HG03354 (cell line): Measurements from ENCODE around the gene PDPN.

Experiments
- ATAC-seq: cut with Tn5 transposase; IDR thresholded peaks from one replicate; pipeline ENCODE4 v1.9.1; 2021; ENCODE audit warnings: mild to moderate bottlenecking; ENCODE audit not compliant: unreplicated experiment, poor library complexity, severe bottlenecking

PDPN gene

DNA sequence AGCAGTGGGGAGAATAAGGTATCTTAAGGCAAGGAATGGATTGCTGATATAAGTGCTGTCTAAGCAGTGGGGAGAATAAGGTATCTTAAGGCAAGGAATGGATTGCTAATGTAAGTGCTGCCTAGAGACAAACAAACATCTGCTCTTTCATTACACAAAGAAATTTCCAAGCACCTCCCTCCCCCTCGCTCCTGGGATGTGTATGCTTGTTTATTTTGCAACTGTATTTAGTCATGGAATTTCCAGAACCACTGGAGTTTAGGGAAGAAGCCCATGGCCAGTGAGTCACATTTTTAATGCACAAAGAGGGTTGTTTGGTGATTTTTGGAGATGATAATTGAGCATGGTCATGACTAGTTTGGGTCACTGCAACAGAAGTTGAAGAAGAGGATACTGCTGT, 21.5 kb downstream of the PDPN start:
- ATAC-seq: no peak

DNA sequence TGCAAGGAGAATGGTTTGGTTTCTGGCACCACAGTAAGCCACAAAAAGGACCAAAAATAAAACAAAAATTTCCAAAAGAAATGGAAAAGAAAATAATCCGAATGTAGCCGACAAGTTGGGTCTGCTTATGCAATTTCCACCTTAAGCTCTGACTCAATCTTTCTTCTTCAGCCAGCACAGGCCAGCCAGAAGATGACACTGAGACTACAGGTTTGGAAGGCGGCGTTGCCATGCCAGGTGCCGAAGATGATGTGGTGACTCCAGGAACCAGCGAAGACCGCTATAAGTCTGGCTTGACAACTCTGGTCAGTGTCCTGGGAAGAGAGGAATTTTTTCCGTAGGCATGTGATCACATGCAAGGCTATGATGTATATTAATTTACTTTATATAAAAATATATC, 23.4 kb downstream of the PDPN start:
- no peak for ATAC-seq

DNA sequence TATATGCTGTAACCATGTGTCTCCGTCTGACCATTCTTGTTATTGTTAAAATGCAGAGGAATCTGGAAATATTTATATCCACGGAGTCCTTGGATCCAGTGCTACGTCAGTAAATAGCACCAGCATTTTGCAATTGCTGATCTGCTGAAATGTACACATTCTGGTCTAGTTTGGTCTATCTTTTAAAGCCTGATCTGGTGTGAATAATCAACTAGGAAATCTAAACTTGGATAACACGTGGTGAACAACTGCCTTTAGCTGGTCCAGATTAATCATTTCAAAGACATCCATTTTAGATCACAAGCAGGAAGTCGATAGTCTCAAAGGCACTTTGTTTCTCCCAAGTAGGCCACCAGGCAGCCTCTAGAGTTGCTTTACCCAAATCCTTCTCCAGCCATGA, 32.6 kb downstream of the PDPN start:
- ATAC-seq: no peak

DNA sequence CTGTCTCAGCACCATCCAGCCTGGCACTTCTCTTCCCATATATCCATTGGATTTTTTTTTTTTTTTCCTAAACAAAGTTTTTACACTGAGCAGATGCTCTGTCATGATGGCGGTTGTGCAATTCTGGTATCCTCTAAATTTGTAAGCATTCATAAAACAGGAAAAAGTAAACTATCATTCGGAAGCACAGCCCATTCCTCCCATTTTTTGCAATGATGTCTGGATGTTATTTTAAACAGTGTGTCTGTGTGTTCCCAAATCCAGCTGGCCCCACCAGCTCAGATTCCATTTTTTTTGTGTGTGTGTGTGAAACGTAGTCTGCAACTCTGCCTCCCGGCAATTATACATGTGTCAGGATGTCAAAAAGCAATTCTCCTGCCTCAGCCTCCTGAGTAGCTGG, 33.5 kb downstream of the PDPN start:
- ATAC-seq: no peak

DNA sequence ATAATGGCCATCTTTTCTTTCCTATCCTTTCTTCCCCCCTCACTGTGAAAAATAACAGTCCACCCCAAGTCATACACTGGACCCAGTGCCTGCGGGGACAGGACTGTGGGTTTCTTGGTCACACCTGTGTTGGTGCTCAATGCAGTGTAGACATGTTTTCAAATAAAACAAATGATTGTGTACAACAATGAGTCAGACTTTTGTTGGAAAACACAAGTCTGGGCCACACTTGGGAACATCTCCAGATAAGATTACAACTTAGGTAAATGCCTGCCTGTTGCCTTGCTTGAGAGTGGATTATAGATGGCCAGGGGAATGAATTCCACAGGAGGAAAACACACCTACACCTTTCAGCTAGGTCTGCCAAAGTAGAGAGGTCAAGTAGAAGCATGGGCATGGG, 34.1 kb downstream of the PDPN start:
- ATAC-seq: no peak

DNA sequence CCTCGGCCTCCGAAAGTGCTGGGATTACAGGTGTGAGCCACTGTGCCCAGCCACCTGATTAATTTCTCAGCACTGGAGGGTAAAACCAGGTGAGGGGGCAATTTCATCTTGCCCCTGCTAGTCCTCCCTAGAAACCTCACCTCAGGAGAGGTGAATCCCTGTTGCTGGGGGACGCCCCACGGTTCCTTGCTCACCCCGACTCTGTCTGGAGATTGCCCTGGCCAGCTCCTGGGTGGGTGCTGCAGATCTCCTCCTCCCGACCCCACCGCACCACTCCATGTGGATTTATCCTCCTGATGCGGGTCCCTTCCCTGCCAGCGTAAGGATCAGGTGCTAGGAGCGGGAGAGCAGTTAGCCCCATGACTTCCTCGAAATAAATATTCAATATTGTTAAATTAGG, 34.9 kb downstream of the PDPN start:
- no peak for ATAC-seq

DNA sequence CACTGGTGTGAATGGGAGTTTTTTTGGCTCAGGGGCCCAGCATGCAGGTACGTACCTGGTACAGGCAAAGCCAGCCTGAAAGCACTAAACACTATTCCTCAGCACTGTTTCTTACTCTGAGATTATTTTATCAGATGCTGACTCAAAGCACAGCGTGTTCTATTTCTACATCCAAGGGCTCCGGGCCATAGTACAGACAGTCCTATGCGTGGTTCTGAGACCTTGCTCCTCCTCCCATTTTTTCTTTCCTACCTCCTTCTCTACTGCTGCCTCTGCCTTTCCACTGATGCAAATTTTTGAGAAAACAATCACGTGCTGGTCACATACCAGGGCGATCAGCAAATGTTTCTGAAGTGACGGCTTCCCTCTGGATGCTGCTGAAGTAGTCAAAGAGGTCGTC, 36.3 kb downstream of the PDPN start:
- no peak for ATAC-seq

DNA sequence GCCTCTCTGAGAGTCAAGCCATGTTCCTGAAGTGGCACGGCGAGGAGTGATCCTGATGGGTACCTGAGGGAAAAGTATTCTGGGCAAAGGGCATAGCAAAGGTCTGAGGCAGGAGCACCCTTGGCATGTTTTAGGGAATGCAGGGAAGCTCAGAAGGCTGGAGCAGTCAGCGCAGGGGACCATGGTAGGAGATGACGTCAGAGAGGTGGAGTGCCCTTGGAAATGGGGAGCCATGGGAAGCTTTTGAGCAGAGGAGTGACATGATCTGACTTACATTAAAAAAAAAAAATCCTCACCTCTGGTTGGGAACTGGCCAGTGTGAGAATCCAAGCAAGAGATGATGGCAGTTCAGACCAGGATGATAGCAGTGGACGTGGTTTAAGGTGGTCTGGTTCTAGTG, 37.2 kb downstream of the PDPN start:
- no peak for ATAC-seq

DNA sequence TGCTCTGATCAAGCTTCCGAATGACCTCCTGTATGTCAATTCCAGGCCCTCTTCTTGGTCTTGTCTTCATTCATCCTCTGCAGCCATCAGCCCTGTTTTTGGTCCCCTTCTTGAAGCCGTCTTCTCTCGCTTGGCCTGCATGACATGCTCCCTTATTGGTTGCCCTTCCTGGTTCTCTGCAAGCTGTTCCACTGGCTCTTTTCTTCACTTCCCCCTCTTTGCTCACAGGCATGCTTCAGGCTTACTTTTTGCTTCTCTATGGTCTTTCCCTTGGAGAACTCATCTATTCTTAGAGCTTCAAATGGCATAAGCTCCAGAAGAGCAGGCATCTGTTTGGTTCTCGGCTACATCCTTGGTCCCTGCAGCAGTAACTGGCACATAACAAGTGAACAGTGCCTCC, 38.8 kb downstream of the PDPN start:
- no peak for ATAC-seq

DNA sequence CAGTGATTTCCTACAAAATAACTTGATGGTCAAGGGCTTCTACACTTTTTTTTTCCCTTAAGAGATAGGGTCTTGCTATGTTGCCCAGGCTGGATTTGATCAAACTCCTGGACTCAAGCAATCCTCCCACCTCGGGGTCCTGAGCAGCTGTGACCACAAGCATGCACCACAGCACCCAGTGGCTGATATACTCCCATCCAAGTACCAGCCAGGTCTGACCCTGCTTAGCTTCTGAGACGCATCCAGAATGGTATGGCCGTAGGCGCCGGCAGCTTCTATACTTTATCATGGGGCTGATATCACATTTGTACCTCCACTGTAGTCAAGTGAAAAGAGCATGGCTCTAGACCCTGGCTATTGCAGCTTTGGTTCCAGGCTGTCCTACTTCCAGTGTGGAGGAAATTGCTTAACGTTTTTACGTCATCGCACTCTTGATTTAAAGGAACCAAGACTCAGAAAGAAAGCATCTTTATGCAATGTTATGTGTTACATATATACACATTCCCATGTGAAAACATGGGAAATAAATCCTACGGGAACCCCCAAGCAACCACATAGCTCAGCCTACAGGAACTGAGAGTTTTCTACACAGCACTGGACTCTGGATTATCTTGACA, 39.5 kb downstream of the PDPN start:
- ATAC-seq: no peak

DNA sequence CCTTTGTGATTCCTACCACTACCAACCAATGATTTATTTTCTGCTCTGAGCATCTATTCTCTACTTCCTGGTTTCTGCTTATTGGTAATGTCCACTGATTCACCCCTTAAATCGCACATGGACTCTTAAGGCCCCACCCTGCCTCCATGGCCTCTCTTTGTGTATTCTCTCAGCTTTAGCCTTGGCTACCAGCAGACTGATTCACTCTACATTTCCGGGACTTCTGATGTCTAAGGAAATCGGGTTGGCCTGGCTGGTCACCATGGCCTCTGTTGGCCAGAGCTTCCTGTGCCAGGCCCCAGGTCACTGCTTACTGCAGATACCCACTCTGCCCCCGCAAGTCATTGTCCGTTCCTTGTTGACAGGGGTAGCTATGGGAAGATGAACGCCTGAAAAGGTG, 40.9 kb downstream of the PDPN start:
- no peak for ATAC-seq

DNA sequence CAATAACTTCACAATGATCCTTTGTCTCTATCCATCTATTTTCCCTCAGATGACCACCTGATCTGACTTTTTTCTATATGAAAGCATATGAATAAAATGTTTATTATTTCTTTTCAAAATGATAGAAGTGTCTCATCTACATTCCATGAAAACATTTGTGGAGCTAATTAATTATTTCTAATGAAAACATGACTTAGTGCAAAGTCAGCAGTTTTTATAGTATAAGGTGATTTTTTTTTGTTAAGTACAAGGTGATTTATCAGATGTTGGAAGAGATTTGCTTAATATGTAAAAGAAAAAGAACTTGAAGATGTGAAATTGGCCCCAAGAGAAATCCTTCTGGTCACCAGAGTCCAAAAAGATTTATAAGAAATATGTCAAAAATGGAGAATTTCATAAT, 43.5 kb downstream of the PDPN start:
- ATAC-seq: no peak

DNA sequence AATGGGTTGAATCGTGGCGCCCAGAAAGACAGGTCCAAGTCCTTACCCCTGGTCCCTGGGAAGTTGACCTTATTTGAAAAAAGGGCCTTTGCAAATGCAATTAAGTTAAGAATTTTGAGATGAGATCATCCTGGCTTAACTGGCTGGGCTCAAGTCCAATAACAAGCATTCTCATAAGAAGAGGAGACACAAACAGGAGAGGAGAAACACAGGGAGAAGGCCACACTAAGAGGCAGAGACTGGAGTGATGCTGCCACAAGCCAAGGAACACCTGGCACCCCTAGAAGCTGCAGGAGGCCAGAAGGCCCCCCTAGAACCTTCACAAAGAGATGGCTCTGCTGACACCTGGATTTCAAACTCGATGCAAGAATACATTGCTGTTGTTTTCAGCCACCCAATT, 44.6 kb downstream of the PDPN start:
- no peak for ATAC-seq

DNA sequence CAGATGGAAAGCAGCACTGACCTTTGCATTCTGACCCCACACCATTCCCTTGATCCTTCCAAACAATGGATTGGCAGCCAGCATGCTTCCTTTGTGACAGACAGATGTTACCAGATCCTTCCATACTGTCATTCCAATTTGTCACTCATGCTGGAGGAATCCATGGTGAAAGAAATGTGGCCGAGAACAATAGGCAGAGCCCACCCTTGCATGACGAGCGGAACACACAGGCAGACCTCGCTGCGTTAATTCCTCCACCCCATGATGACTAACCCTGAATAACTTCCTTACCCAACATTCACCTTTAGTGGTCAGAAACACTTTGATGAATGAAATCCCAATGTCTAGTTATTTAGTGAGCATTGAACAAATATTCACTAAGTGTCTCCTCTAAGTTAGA, 45.1 kb downstream of the PDPN start:
- no peak for ATAC-seq

DNA sequence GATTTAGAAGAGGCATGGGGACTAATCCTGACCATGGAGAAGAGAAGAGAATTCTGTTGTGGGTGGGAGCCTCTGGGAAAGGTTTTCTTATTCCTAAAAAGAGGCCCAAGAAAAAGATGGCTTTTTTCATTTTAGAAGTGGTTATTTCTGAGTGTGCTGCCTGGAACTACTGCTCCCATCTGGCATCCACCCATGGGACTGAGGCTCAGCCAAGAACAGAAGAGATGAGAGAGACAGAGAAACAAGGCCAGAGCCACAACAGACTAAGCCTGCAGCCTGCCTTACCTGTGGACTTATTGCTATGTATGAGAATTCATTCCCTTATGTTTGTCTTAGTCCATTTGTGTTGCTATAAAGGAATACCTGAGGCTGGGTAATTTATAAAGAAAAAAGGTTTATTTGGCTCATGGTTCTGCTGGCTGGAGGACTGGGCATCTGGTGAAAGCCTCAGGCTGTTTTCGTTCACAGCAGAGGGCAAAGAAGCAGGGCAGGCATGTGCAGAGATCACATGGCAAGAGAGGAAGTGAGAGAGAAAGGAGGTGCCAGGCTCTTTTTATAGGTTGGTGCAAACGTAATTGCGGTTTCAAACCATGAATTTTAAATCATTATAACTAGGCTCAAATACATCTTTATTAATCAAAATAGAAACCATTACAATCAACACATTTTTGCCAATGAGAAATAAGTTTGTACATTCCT, 58.8 kb downstream of the PDPN start:
- ATAC-seq: no peak

DNA sequence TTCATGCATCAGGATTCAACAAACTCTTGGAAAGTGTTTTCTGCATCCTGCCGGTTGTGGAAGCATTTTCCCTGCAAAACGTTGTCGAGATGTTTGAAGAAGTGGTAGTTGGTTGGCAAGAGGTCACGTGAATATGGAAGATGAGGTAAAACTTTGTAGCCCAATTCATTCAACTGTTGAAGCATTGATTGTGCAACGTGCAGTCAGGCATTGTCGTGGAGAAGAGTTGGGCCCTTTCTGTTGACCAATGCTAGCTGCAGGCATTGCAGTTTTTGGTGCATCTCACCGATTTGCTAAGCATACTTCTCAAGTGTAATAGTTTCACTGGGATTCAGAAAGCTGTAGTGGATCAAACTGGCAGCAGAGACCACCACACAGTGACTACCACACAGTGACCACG, 59.4 kb downstream of the PDPN start:
- no peak for ATAC-seq

DNA sequence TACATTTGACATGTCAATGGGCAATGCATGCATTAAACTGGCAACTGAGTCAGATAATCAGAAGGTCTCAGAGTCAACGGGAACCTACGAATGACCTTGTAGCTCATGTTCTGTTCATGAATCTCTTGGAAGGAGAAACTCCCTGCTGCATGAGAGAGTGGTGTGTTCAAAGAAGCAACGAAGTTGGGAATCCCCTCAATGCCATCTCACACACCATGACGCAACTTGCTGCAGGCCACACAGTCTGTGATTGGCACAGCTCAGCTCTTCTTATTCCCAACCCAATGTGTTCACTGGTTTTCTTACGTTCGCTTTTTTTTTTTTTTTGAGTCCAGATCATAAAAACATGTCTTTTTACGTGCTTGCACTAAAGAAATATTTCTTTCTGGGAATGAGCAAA, 62.9 kb downstream of the PDPN start:
- no peak for ATAC-seq

DNA sequence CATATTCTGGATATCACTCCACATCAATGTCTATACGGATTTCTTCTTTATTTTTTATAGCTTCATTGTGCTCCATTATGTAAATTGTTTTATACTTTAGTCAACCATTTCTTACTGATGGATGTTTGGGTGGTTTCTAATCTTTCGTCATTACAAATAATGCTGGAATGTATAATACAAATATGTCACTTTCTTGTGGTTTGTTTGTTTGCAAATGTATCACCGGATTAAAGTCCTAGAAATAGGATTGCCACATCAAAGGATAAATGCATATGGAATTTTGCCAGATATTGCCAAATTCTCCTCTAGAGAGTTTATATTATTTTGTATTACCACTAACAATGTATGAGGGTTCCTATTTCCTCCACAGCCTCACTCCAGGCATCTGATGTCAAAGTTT, 67.6 kb downstream of the PDPN start:
- no peak for ATAC-seq

DNA sequence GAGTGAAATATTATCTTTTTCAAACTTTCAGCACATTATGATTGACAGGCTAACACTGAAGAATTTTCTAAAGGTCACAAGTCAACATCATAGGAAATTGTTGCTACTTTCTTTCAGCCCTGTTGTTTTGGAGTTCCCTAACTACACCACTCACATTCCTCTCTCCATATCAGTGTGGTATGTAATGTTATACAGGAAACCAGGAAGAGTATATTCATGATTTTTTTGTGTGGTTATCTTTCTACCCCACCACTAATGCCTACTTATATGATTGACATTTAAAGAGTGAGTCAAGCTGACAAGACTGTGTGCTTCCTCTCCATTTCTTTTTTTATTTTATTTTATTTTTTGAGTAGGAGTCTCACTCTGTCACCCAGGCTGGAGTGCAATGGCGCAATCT, 68.6 kb downstream of the PDPN start:
- no peak for ATAC-seq

DNA sequence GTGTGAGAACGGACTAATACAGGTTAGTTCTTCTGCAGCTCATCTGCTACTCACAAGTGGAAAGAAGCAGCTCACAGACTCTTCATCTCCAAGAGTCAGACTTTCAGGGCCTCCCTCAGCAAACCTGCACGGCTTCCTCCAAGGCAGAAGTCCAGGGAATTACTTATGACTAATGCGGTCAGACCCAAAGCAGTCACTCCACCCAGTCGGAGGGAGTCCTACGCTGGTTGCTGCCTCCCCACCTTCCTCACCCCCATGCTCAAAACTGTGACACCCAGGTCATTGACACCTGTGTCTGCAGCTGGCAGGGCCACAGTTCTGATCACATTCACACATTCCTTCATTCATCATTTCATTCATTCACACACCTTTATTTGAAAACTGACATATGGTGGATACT, 77.9 kb downstream of the PDPN start:
- ATAC-seq: no peak

DNA sequence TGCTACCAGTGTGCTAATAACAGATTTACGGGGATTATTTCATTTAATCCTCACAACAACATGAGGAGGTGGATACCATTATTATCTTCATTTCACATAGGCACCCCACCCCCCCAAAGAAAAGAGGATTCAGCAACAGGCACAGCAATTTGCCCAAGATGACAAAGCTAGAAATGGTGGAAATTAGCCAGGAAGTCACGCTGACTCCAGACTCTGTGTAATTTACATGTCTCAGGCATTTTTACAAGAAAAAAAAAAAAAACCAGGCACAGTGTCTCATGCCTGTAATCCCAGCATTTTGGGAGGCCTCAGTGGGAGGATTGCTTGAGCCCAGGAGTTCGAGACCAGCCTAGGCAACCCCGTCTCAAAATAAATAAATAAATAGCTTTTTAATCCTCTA, 78.9 kb downstream of the PDPN start:
- ATAC-seq: no peak

DNA sequence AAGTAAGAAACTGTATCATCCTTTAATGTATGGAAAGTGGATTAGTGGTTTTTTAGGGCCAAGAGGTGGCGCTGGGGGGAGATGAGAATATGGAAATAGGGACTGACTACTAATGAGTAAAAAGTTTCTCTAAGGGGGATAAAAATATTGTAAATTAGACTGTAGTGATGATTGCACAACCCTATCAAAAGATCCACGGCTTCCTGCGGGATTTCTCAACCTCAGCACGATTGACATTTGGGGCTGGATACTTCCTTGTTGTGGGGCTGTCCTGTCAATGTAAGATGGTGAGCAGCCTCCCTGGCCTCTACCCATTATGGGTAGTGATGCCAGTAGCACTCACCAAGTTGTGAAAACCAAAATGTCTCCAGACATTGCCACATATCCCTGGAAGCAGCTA, 80.3 kb downstream of the PDPN start:
- ATAC-seq: no peak
